GM06990 (cell line): ENCODE data around the gene IRGC.

Experiments
- DNase-seq: peaks from one replicate; pipeline ENCODE4 v3.0.0-alpha.2; 2011; ENCODE audit not compliant: insufficient read length; ENCODE audit errors: extremely low read depth
- H3K27me3 ChIP-seq: replicated peaks from 2 replicates; pipeline ENCODE4 v1.6.0; 2011; ENCODE audit warnings: low read length; ENCODE audit not compliant: control insufficient read depth, insufficient read depth
- H3K36me3 ChIP-seq: 2 replicates; pipeline ENCODE4 v1.5.1; 2011; ENCODE audit warnings: low read length; ENCODE audit not compliant: control insufficient read depth, insufficient read depth
- H3K4me3 ChIP-seq: replicated peaks from 2 replicates; pipeline ENCODE4 v1.5.1; 2011; ENCODE audit warnings: low read depth, mild to moderate bottlenecking, control low read depth, low read length
- CTCF ChIP-seq: IDR thresholded peaks from 2 replicates; pipeline ENCODE4 v1.5.1; 2011; ENCODE audit warnings: low read length, control low read depth, mild to moderate bottlenecking, inconsistent platforms; ENCODE audit not compliant: insufficient read depth, poor library complexity, severe bottlenecking

Gene IRGC

GRCh38 chr19:43727593-43727853 lies 11.6 kb downstream of the IRGC start:
- no peak for TF ChIP-seq CTCF
- Histone ChIP-seq H3K36me3 (peaks cover 27% of the 10 kb centered on the region), H3K4me3 (no peak overlapping the region), H3K27me3 (no peaks in the 10 kb centered on the region)
- DNase-seq: no peak

- no peak for TF ChIP-seq CTCF
- DNase-seq: no peak
- Histone ChIP-seq H3K4me3 (no peak overlapping the region), H3K27me3 (no peaks in the 10 kb centered on the region), H3K36me3 (peaks cover 39% of the 10 kb centered on the region)
Measured at GRCh38 chr19:43729919-43730318, 14.0 kb downstream of the IRGC start.

- H3K4me3 ChIP-seq: no peak overlapping the region
- TF ChIP-seq CTCF: no peak
- H3K27me3 ChIP-seq: no peaks in the 10 kb centered on the region
- DNase-seq: no peak
- peaks cover 42% of the 10 kb centered on the region for H3K36me3 ChIP-seq
Measured at GRCh38 chr19:43731346-43731745, 15.5 kb downstream of the IRGC start.

- no peak for DNase-seq
- no peak for TF ChIP-seq CTCF
- Histone ChIP-seq H3K4me3 (no peak overlapping the region), H3K27me3 (no peaks in the 10 kb centered on the region), H3K36me3 (peaks cover 44% of the 10 kb centered on the region)
Measured at GRCh38 chr19:43731846-43732245, 16.0 kb downstream of the IRGC start.

- no peaks in the 10 kb centered on the region for H3K27me3 ChIP-seq
- DNase-seq: no peak
- H3K36me3 ChIP-seq: peaks cover 46% of the 10 kb centered on the region
- H3K4me3 ChIP-seq: no peak overlapping the region
- no peak for TF ChIP-seq CTCF
Measured at GRCh38 chr19:43735013-43735412, 19.1 kb downstream of the IRGC start.

- peaks cover 50% of the 10 kb centered on the region for H3K36me3 ChIP-seq
- no peak for TF ChIP-seq CTCF
Measured at GRCh38 chr19:43735957-43736356, 20.1 kb downstream of the IRGC start.

More at GRCh38 chr19:43735957-43736356, 20.1 kb downstream of the IRGC start:
- Histone ChIP-seq H3K27me3 (no peaks in the 10 kb centered on the region), H3K4me3 (no peak overlapping the region)
- no peak for DNase-seq
